AG04449 (cell line): ENCODE measurements around the gene OBSCN.

Experiments used
- CTCF ChIA-PET: fragments of 350-600 bp; formaldehyde crosslinking; extraction: SDS; loops from one replicate; lab custom pipeline; 2021; ENCODE audit warnings: antibody characterized with exemption; lab: Yijun Ruan, JAX
- POLR2A ChIA-PET: fragments of 400-600, 350-600 bp; formaldehyde crosslinking; extraction: SDS; loops from one replicate; lab custom pipeline; 2020; ENCODE audit warnings: antibody characterized with exemption, inconsistent platforms; lab: Yijun Ruan, JAX
- DNase-seq: peaks from one replicate; pipeline ENCODE4 v3.0.0-alpha.2; 2010; ENCODE audit warnings: low read depth, low spot score
- H3K4me3 ChIP-seq: 2 replicates; pipeline ENCODE4 v1.5.1; 2011; ENCODE audit warnings: low read depth, mild to moderate bottlenecking, control low read depth, low read length
- TF ChIP-seq, protein P1 (sequence below): IDR thresholded peaks from one replicate; pipeline ENCODE4 v1.5.1; 2011; ENCODE audit warnings: mild to moderate bottlenecking, moderate library complexity, low read length, control low read depth, inconsistent platforms; ENCODE audit not compliant: insufficient read depth; ENCODE audit errors: missing control alignments

OBSCN gene

DNA sequence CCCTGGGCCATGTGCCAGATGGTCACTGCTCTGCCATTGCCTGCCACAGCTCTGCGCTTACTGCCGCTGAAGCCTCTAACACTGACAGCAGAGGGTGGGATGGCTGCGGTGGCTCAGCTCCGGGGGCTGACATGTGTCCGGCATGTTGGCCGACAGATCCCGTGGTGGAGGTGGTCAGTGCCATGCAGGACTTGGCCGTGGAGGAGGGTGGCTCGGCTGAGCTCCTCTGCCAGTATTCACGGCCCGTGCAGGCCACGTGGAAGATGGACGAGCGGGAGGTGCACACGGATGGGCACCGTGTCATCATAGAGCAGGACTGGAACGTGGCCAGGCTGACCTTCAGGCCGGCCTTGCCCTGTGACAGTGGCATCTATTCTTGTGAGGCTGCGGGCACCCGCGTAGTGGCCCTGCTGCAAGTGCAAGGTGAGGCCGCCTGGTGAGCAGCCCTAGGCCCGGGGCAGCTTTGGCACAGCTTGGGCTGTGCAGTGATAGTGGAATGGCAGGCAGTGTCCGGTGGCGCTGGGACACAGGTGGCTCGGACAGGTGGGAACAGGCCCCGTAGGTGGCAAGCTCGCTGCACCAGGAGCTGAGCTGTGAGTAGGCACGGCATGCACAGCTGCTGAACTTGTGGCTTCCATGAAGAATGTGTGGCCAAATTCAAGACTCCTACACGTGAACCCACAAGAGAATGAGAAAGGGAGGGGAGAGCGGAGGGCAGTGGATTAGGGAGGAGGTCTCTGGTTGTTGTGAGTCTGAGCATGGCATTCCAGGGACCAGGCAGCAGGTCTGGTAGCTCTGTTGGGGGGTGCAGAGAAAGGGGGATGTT is 107.0 kb downstream of the OBSCN start:
- POLR2A ChIA-PET: no interaction called here
- CTCF ChIA-PET: no interaction called here
- TF ChIP-seq, protein P1, sequence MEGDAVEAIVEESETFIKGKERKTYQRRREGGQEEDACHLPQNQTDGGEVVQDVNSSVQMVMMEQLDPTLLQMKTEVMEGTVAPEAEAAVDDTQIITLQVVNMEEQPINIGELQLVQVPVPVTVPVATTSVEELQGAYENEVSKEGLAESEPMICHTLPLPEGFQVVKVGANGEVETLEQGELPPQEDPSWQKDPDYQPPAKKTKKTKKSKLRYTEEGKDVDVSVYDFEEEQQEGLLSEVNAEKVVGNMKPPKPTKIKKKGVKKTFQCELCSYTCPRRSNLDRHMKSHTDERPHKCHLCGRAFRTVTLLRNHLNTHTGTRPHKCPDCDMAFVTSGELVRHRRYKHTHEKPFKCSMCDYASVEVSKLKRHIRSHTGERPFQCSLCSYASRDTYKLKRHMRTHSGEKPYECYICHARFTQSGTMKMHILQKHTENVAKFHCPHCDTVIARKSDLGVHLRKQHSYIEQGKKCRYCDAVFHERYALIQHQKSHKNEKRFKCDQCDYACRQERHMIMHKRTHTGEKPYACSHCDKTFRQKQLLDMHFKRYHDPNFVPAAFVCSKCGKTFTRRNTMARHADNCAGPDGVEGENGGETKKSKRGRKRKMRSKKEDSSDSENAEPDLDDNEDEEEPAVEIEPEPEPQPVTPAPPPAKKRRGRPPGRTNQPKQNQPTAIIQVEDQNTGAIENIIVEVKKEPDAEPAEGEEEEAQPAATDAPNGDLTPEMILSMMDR: no peak

DNA sequence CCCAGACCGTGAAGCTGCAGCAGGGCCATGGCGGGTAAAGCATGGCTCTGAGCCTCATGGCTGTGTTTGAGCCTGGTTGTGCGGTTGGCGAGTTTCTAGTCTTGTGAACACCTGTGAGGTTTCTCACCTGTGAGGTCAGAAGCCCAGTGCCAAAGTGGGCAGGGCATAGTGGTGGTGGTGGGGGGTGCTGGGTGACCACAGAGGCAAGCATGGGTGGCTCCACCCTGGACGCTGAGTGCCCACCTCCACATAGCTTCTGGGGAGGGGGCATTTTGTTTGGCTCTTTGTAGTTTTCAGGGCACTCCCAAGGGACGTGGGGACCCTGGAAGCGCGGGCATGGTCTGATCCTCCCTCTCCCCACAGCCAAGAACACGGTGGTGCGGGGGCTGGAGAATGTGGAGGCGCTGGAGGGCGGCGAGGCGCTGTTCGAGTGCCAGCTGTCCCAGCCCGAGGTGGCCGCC is 107.7 kb downstream of the OBSCN start:
- H3K4me3 ChIP-seq: no peak overlapping the region
- ChIA-PET POLR2A (no interaction called here), CTCF (no interaction called here)
- DNase-seq: no peak
- TF ChIP-seq, protein P1: no peak

More for the DNA sequence above, 107.0 kb downstream of the OBSCN start:
- no peak for DNase-seq
- H3K4me3 ChIP-seq: no peak overlapping the region

DNA sequence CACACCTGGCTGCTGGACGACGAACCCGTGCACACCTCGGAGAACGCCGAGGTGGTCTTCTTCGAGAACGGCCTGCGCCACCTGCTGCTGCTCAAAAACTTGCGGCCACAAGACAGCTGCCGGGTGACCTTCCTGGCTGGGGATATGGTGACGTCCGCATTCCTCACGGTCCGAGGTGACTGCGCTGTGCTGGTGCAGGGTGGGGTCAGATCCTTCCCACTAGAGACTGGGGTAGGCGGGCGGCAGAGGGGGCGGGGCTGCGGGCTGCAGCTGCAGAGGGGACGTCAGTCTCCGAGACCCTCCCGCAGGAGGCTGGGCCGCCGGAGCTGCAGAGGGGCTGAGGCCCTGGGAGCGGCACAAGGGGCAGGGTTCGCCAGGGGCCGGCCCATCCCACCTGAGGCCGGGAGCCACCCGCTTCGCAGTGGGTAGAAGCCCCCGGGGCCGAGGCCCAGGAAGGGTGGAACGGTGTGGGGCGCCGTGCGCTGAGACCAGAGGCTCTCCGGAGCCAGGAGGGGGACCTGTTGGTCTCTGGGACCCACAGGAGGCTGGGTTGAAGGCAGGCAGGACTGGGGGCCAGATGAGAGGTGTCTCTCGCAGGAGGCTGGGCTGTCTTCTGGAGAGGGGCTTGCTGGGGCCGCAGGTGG is 108.2 kb downstream of the OBSCN start:
- TF ChIP-seq, protein P1: no peak
- ChIA-PET POLR2A (no interaction called here), CTCF (no interaction called here)

DNA sequence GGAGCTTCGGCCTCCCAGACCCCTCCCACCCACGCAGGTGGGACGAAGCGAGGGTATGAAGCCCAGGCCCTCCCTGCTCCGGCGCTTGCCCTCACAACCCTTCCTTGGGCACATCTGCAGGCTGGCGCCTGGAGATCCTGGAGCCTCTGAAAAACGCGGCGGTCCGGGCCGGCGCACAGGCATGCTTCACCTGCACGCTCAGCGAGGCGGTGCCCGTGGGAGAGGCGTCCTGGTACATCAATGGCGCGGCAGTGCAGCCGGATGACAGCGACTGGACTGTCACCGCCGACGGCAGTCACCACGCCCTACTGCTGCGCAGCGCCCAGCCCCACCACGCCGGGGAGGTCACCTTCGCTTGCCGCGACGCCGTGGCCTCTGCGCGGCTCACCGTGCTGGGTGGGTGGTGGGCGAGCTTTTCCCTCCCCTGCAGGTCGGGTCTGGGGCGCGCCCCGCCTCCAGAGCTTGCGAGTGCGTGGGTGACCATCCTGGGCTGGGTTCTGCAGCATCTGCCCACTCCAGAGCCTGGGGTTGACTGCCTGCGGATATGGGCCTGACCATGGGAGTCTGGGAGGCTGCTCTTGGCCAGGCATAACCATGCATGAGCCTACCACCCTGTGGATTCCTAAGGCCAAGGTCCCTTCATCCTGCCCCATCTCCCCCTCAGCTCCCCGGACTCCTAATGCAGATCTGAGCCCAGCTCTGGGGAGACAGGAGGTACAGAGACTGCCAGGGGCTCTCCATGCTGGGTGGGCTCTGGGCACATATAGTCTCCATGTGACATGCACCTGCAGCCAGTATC is 108.9 kb downstream of the OBSCN start:
- no peak overlapping the region for H3K4me3 ChIP-seq
- TF ChIP-seq, protein P1: no peak
- no peak for DNase-seq
- POLR2A ChIA-PET: no interaction called here
- CTCF ChIA-PET: no interaction called here

More for the DNA sequence above, 108.2 kb downstream of the OBSCN start:
- H3K4me3 ChIP-seq: no peak overlapping the region
- DNase-seq: no peak

DNA sequence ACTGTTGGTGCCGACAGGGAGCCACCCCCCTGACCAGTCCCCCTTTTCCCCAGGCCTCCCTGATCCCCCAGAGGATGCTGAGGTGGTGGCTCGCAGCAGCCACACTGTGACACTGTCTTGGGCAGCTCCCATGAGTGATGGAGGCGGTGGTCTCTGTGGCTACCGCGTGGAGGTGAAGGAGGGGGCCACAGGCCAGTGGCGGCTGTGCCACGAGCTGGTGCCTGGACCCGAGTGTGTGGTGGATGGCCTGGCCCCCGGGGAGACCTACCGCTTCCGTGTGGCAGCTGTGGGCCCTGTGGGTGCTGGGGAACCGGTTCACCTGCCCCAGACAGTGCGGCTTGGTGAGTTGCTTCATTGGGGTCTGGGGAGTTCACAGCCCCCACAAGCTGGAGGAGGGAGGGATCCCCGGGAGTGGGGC is 109.6 kb downstream of the OBSCN start:
- DNase-seq: no peak
- ChIA-PET POLR2A (no interaction called here), CTCF (no interaction called here)
- no peak overlapping the region for H3K4me3 ChIP-seq
- TF ChIP-seq, protein P1: no peak
